Left ventricle myocardium inferior (tissue), 1 donor: ENCODE results near the gene TANC1. TPM values are rescaled to one million over a fixed set of nuclear protein-coding genes. Genes with fewer than 3 reads are reported as not detected.
A peak's percentile ranks its signal among the peaks of the same experiment; 100 is the strongest.

ENCODE experiments used
- DNase-seq: peaks from one replicate; pipeline ENCODE4 v3.0.0-alpha.2; 2020
- H3K27ac ChIP-seq: fragments of 200-600 bp; replicated peaks from 2 replicates; pipeline ENCODE4 v1.8.0; 2021
- H3K27me3 ChIP-seq: fragments of 200-600 bp; 2 replicates; pipeline ENCODE4 v1.8.0; 2021; ENCODE audit warnings: low read depth
- H3K36me3 ChIP-seq: fragments of 200-600 bp; 2 replicates; pipeline ENCODE4 v1.8.0; 2021
- H3K4me1 ChIP-seq: fragments of 200-600 bp; 2 replicates; pipeline ENCODE4 v1.8.0; 2021
- H3K4me3 ChIP-seq: fragments of 200-600 bp; 2 replicates; pipeline ENCODE4 v1.8.0; 2021; ENCODE audit warnings: mild to moderate bottlenecking, moderate library complexity
- H3K9me3 ChIP-seq: fragments of 200-600 bp; replicated peaks from 2 replicates; pipeline ENCODE4 v1.8.0; 2021
- CTCF ChIP-seq: fragments of 200-600 bp; IDR thresholded peaks from 2 replicates; pipeline ENCODE4 v1.8.0; 2021; ENCODE audit warnings: antibody characterized with exemption, mild to moderate bottlenecking, borderline replicate concordance
- intact Hi-C: fragments of 100-400 bp; cut with micrococcal nuclease; formaldehyde crosslinking; loops from one replicate; pipeline ENCODE4 v1.11.0; 2022
- total RNA-seq: library from RNA; stranded (reverse); fragmentation: NEBNext Ultra II Directional; extraction: Animal tissue kit (Norgen Biotek cat#: 25700); gene quantifications from one replicate; pipeline ENCODE4 v1.2.1, GENCODE V29; 2021
- donor health status: DM: no; HTN: yes; CAD: no; lungs with severe emphysema.

TANC1 gene
- total RNA-seq, 1 donor from 2014 or later: 59.7 TPM

GRCh38 chr2:159195697-159196096 lies 227.3 kb downstream of the TANC1 start:
- Histone ChIP-seq H3K36me3 (peaks cover 71% of the 10 kb centered on the region), H3K4me1 (peaks cover 70% of the 10 kb centered on the region), H3K9me3 (no peaks in the 10 kb centered on the region), H3K27ac (peak overlapping the region; percentile 74), H3K27me3 (no peaks in the 10 kb centered on the region), H3K4me3 (no peak overlapping the region)
- no peak for TF ChIP-seq CTCF
- intact Hi-C loops: no loop called here
- peak; percentile 74 for DNase-seq

GRCh38 chr2:159196393-159196925 lies 228.0 kb downstream of the TANC1 start:
- intact Hi-C loops: no loop called here
- no peaks in the 10 kb centered on the region for H3K27me3 ChIP-seq
- DNase-seq: no peak
- no peak for TF ChIP-seq CTCF
- no peak overlapping the region for H3K4me3 ChIP-seq
- H3K9me3 ChIP-seq: no peaks in the 10 kb centered on the region
- H3K4me1 ChIP-seq: peaks cover 70% of the 10 kb centered on the region
- peak overlapping the region; percentile 74 for H3K27ac ChIP-seq
- H3K36me3 ChIP-seq: peaks cover 66% of the 10 kb centered on the region

- Histone ChIP-seq H3K4me3 (no peak overlapping the region), H3K27ac (peak overlapping the region; percentile 74), H3K9me3 (no peaks in the 10 kb centered on the region), H3K4me1 (peaks cover 85% of the 10 kb centered on the region), H3K36me3 (peaks cover 52% of the 10 kb centered on the region), H3K27me3 (no peaks in the 10 kb centered on the region)
- DNase-seq: no peak
- intact Hi-C loops: no loop called here
- no peak for TF ChIP-seq CTCF
These were observed 230.8 kb downstream of the TANC1 start for GRCh38 chr2:159199236-159199635.

GRCh38 chr2:159199761-159200465 lies 231.5 kb downstream of the TANC1 start:
- Histone ChIP-seq H3K4me3 (no peak overlapping the region), H3K9me3 (no peaks in the 10 kb centered on the region), H3K27ac (peak overlapping the region; percentile 74), H3K36me3 (peaks cover 50% of the 10 kb centered on the region), H3K4me1 (peaks cover 82% of the 10 kb centered on the region), H3K27me3 (no peaks in the 10 kb centered on the region)
- DNase-seq: no peak
- no peak for TF ChIP-seq CTCF
- intact Hi-C loops: no loop called here

GRCh38 chr2:159200498-159200897 lies 232.1 kb downstream of the TANC1 start:
- no peak for TF ChIP-seq CTCF
- no peak overlapping the region for H3K4me3 ChIP-seq
- peaks cover 77% of the 10 kb centered on the region for H3K4me1 ChIP-seq
- H3K27ac ChIP-seq: peak overlapping the region; percentile 74
- no peak for DNase-seq
- intact Hi-C loops: no loop called here
- no peaks in the 10 kb centered on the region for H3K27me3 ChIP-seq
- peaks cover 53% of the 10 kb centered on the region for H3K36me3 ChIP-seq
- H3K9me3 ChIP-seq: no peaks in the 10 kb centered on the region
